Prostate gland (tissue), 2 donors: Measurements from ENCODE around the gene INHBC.

Experiments used
- POLR2A ChIP-seq: fragments of 450-650 bp; IDR thresholded peaks from one replicate; pipeline ENCODE4 v1.6.1; 2016; ENCODE audit warnings: antibody characterized with exemption, mild to moderate bottlenecking
- POLR2AphosphoS5 ChIP-seq: sonication (generic); formaldehyde crosslinking; IDR thresholded peaks from one replicate; pipeline ENCODE4 v1.6.1; 2017; ENCODE audit warnings: antibody characterized with exemption
- TF ChIP-seq, protein P1 (sequence below), 4 experiments: fragments of 200-600 bp in 2 of 4; fragments of 450-650 bp in 2 of 4; sonication (generic) in 2 of 4; IDR thresholded peaks; 1 replicate in 3 of 4; 2 replicates in 1 of 4; pipeline ENCODE4 v1.5.1; 2016 to 2019; ENCODE audit warnings: antibody characterized with exemption in 4 of 4, mild to moderate bottlenecking in 2 of 4, moderate library complexity in 2 of 4

DNA sequence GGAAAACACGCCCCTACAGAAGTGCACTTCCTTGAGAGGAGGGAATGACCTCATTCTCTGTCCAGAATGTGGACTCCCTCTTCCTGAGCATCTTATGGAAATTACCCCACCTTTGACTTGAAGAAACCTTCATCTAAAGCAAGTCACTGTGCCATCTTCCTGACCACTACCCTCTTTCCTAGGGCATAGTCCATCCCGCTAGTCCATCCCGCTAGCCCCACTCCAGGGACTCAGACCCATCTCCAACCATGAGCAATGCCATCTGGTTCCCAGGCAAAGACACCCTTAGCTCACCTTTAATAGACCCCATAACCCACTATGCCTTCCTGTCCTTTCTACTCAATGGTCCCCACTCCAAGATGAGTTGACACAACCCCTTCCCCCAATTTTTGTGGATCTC is 15.5 kb downstream of the INHBC start:
- TF ChIP-seq, protein P1, sequence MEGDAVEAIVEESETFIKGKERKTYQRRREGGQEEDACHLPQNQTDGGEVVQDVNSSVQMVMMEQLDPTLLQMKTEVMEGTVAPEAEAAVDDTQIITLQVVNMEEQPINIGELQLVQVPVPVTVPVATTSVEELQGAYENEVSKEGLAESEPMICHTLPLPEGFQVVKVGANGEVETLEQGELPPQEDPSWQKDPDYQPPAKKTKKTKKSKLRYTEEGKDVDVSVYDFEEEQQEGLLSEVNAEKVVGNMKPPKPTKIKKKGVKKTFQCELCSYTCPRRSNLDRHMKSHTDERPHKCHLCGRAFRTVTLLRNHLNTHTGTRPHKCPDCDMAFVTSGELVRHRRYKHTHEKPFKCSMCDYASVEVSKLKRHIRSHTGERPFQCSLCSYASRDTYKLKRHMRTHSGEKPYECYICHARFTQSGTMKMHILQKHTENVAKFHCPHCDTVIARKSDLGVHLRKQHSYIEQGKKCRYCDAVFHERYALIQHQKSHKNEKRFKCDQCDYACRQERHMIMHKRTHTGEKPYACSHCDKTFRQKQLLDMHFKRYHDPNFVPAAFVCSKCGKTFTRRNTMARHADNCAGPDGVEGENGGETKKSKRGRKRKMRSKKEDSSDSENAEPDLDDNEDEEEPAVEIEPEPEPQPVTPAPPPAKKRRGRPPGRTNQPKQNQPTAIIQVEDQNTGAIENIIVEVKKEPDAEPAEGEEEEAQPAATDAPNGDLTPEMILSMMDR (IDR thresholded peaks at IDR 0.05), result no peak
- no peak for TF ChIP-seq POLR2A
- TF ChIP-seq POLR2AphosphoS5, result no peak
